Measurements from ENCODE around the gene SAFB.
A peak's percentile ranks its signal among the peaks of the same experiment; 100 is the strongest.

The SAFB gene

DNA sequence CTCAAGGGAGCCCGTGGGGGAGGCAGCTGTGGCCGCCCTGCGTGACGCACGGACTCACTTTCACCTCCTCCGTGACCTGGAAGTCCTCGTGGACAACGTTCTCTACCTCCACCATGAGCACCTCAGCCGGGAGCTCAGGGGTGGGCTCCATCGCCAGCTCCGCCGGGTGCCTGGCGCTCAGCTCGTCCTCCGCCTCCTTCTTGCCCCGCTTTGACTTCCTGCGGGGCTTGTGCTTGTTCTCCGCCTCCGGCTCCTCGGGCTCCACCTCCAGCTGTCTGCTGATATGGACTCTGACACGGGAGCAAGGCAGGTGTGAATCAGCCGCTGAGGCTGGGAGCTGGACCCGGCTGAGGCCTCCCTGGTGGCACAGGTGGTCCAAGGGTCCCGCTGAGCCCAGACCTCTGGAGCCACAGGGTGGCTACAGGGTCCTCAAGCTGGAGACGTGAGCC, 88.9 kb downstream of the SAFB start:
- Histone ChIP-seq H3K27me3 (ENCODE audit: low read depth, low read length) (no peaks in the 10 kb centered on the region), H3K9ac (ENCODE audit: low read length) (no peak overlapping the region), H2AFZ (ENCODE audit: low read depth, low read length) (no peak overlapping the region), H3K4me2 (ENCODE audit: low read length) (no peak overlapping the region), H3K27ac (ENCODE audit: low read length) (no peak overlapping the region), H3K4me3 (ENCODE audit: low read length) (no peak overlapping the region), H3K9me3 (ENCODE audit: insufficient read depth, low read length) (no peaks in the 10 kb centered on the region), H4K20me1 (ENCODE audit: insufficient read depth, low read length) (peaks cover 36% of the 10 kb centered on the region), H3K79me2 (ENCODE audit: low read length) (peaks cover 71% of the 10 kb centered on the region), H3K36me3 (replicated peaks; ENCODE audit: low read depth, low read length) (peaks cover 66% of the 10 kb centered on the region), H3K4me1 (ENCODE audit: low read length) (no peaks in the 10 kb centered on the region)
- TF ChIP-seq, protein P1, sequence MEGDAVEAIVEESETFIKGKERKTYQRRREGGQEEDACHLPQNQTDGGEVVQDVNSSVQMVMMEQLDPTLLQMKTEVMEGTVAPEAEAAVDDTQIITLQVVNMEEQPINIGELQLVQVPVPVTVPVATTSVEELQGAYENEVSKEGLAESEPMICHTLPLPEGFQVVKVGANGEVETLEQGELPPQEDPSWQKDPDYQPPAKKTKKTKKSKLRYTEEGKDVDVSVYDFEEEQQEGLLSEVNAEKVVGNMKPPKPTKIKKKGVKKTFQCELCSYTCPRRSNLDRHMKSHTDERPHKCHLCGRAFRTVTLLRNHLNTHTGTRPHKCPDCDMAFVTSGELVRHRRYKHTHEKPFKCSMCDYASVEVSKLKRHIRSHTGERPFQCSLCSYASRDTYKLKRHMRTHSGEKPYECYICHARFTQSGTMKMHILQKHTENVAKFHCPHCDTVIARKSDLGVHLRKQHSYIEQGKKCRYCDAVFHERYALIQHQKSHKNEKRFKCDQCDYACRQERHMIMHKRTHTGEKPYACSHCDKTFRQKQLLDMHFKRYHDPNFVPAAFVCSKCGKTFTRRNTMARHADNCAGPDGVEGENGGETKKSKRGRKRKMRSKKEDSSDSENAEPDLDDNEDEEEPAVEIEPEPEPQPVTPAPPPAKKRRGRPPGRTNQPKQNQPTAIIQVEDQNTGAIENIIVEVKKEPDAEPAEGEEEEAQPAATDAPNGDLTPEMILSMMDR (IDR thresholded peaks at IDR 0.05; ENCODE audit: low read depth, low read length) = no peak
- no peak for TF ChIP-seq EZH2phosphoT487 (IDR thresholded peaks at IDR 0.05; ENCODE audit: low read depth)

DNA sequence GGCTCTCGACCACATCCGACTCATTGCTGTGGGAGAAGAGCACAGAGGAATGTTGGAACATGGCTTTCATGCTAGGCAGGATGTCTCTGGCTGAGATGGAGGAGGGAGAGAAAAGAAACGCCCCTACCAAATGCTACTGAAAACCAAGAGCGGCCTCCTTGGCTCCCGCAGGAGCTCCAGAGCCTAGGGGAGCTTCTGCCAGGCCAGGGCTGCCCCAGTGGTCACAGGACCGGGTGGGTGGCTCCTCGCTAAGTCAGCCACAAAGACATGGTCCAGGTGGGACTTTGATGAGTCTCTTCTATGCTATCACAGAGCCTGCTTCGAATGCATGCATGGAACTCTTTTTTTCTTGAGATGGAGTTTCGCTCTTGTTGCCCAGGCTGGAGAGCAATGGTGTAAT, 90.3 kb downstream of the SAFB start:
- H4K20me1 ChIP-seq (ENCODE audit: insufficient read depth, low read length) = peaks cover 44% of the 10 kb centered on the region
- H3K27ac ChIP-seq (ENCODE audit: low read length) = no peak overlapping the region
- H3K9ac ChIP-seq (ENCODE audit: low read length) = no peak overlapping the region
- H3K36me3 ChIP-seq (replicated peaks; ENCODE audit: low read depth, low read length) = peaks cover 62% of the 10 kb centered on the region
- peaks cover 75% of the 10 kb centered on the region for H3K79me2 ChIP-seq (ENCODE audit: low read length)
- H3K9me3 ChIP-seq (ENCODE audit: insufficient read depth, low read length) = no peaks in the 10 kb centered on the region
- H3K4me1 ChIP-seq (ENCODE audit: low read length) = peaks cover 7% of the 10 kb centered on the region
- H3K4me2 ChIP-seq (ENCODE audit: low read length) = no peak overlapping the region
- H2AFZ ChIP-seq (ENCODE audit: low read depth, low read length) = no peak overlapping the region
- no peak overlapping the region for H3K4me3 ChIP-seq (ENCODE audit: low read length)
- no peaks in the 10 kb centered on the region for H3K27me3 ChIP-seq (ENCODE audit: low read depth, low read length)
- TF ChIP-seq, protein P1 (IDR thresholded peaks at IDR 0.05; ENCODE audit: low read depth, low read length) = no peak
- no peak for TF ChIP-seq EZH2phosphoT487 (IDR thresholded peaks at IDR 0.05; ENCODE audit: low read depth)

DNA sequence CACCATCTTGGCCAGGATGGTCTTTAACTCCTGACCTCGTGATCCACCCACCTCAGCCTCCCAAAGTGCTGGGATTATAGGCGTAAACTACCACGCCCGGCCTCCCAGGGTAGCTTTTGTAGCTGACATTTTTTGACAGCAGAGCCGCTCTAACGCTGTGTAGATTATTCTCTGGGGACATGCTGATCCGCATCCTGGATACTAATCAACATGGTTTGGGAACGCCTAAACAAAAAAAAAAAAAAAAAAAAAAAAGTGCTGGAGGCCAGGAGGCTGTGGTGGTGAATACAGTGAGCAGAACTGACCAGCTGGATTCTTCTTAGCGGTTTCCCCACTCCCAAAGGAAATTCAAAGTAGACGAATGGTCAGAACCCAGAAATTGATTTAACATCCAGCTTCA, 91.9 kb downstream of the SAFB start:
- H3K79me2 ChIP-seq (ENCODE audit: low read length) = peaks cover 91% of the 10 kb centered on the region
- no peaks in the 10 kb centered on the region for H3K27me3 ChIP-seq (ENCODE audit: low read depth, low read length)
- peaks cover 12% of the 10 kb centered on the region for H3K4me1 ChIP-seq (ENCODE audit: low read length)
- no peak for TF ChIP-seq EZH2phosphoT487 (IDR thresholded peaks at IDR 0.05; ENCODE audit: low read depth)
- TF ChIP-seq, protein P1 (IDR thresholded peaks at IDR 0.05; ENCODE audit: low read depth, low read length) = no peak
- H2AFZ ChIP-seq (ENCODE audit: low read depth, low read length) = no peak overlapping the region
- H3K9ac ChIP-seq (ENCODE audit: low read length) = no peak overlapping the region
- no peak overlapping the region for H3K4me2 ChIP-seq (ENCODE audit: low read length)
- no peak overlapping the region for H3K4me3 ChIP-seq (ENCODE audit: low read length)
- H3K9me3 ChIP-seq (ENCODE audit: insufficient read depth, low read length) = no peaks in the 10 kb centered on the region
- peaks cover 49% of the 10 kb centered on the region for H4K20me1 ChIP-seq (ENCODE audit: insufficient read depth, low read length)
- peaks cover 66% of the 10 kb centered on the region for H3K36me3 ChIP-seq (replicated peaks; ENCODE audit: low read depth, low read length)
- no peak overlapping the region for H3K27ac ChIP-seq (ENCODE audit: low read length)

DNA sequence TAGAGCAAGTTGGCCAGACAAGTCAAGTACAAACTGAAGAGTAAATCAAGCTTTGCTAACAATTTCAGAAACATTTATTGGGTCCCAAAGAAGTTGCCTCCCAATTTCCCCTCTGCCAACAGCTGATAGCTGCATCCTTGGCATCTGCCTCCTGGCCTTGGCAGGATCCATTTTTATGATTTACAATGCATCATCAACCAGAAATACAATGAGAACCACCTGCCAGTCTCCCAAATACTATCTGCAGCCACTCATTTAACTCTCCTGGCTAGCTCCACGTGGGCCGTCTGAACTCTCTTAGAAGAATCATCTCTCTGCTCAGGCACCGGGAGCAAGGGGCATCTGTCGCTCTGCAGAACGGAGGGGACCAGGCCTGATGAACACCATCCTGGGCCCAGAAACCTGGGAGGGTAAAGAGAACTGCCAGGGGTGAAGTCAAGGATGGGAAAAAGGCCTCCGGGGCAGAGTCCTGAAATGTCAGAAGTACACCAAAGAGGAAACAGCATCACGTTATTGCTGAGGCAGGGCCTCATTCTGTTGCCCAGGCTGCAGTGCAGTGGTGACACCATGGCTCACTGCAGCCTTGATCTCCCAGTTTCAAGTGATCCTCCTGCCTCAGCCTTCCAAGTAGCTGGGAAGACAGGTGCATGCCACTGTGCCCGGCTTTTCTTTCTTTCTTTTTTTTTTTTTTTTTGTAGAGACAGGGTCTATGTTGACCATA, 94.5 kb downstream of the SAFB start:
- Histone ChIP-seq H2AFZ (ENCODE audit: low read depth, low read length) (no peak overlapping the region), H3K79me2 (ENCODE audit: low read length) (peaks cover 73% of the 10 kb centered on the region), H3K27ac (ENCODE audit: low read length) (peak overlapping the region; percentile 93; the same call in 1 of the 2 replicates), H3K27me3 (ENCODE audit: low read depth, low read length) (no peaks in the 10 kb centered on the region), H3K4me1 (ENCODE audit: low read length) (peaks cover 12% of the 10 kb centered on the region), H3K4me3 (ENCODE audit: low read length) (no peak overlapping the region; the same call in 1 of the 2 replicates), H3K36me3 (replicated peaks; ENCODE audit: low read depth, low read length) (peaks cover 47% of the 10 kb centered on the region), H3K9ac (ENCODE audit: low read length) (no peak overlapping the region), H3K9me3 (ENCODE audit: insufficient read depth, low read length) (no peaks in the 10 kb centered on the region), H4K20me1 (ENCODE audit: insufficient read depth, low read length) (peaks cover 49% of the 10 kb centered on the region), H3K4me2 (ENCODE audit: low read length) (peak overlapping the region; percentile 78)
- TF ChIP-seq EZH2phosphoT487 (IDR thresholded peaks at IDR 0.05; ENCODE audit: low read depth) = no peak
- TF ChIP-seq, protein P1 (IDR thresholded peaks at IDR 0.05; ENCODE audit: low read depth, low read length) = no peak
